UCSD-AML1 (cell line): Measurements from ENCODE around the gene LTF.

Source experiments
- DNase-seq: peaks from one replicate; lab custom pipeline; 2025; ENCODE audit not compliant: unreplicated experiment; lab: John Stamatoyannopoulos, UW

LTF gene

DNA sequence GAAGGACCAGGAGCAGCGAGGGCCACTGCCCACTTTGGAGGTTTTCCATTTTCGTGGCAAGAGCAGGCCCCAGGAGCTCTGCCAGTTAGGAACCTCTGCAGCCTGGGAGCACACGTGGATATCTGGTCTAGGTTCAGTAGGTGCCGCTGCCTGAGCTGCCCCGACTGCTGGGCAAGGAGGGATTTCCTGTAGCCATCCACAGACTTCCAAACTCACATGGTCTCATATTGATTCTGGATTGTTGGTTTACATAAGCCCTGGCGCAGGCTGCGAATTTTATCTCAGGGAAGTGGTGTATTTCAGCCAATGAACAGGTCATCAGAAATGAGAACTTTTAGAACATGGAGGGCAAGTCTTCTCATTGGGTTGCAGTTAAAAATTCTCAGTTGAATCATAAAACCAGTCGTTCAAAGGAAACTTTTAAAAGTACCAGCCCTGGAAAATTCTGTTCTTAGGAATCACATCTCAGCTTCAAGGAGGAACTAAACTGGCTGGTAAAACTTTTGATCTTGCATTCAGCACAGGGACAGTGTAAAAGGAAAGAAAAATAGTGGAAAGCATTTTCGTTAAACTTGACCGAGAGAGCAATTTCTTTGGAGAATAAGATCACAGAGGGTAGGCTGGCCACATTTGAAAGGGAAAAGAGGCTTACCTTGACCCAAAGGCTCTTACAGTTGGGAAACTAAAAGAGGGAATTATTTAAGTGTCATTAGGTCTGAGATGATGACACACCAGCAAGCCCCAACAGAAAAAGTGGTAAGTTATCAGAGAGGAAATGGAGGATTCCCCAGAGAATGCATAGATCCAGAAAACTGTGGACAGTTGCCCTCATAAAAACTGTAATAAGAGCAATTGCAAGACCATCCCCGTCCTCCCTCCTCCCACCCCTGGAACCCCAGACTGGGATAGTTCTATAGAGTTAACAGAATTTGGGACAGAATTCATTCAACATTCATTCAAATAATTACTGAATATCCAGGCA lies 26.7 kb upstream of the LTF start:
- no peak for DNase-seq

DNA sequence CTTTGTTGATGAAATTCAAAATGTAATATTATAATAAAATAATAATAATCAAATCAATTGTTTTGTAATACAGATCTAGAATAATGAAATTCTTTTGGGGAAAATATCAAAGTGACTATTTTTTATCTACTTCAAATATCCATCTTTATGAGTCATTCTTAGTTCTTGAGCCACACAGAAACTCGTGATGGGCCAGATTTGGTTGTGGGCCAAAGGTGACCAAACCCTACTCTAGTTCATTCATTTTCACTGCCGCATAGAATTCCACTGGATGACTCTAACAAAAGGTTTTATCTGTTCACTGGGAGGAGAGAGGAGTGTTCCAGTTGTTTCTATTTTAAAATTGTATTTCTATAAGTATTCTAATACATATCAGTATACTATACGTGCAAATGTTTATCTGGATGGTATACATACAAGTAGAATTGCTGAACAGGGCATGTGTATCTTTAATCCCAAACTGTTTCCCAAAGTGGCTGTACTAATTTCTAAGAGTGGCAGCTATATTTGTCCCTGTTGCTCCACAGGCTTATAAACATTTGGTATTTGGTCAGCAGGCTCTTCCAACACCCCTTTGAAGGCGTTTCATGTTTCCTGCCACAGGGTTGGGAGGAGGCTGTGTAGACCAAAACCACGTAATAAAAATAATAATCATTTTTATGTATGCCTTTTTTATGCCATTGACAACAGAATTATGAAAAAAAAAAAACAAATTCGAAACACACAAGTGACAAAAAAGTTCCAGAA lies 25.8 kb upstream of the LTF start:
- DNase-seq, result no peak

DNA sequence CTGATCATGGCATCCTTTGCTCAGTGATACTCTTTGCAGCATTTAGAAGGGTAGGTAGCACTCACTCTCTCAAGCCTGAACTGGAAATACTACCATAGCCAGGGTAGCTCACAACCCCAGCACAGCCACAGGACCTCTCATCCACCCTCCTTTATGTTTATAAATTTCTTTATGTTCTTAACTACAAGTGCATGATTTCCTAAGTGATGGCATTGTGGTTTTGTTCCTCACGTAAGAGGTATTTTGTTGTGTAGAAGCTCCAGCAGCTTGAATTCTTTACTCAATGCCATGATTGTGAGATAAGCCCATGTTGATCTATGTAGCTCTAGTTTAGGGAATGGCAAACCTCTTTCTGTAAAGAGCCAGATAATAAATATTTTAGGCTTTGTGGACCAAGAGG lies 25.2 kb upstream of the LTF start:
- DNase-seq, result no peak

DNA sequence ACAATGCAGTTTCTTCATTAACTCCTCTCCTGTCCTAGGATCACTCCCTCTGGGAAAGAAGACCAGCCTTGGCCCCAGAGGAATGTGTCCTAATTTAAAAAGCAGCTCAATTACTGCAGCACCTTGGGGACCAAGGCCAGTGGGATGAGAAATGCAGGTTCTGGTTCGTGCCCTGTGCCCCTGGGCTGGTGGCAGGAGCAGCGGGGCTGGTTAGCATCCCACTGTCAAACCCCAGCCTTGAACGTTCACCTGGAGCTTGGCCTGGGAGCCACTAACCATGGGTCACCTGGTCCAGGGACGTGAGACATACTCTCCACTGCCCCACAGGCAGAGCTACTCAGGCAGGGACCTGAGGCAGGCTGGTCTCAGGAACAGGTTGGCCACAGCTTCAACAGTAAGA lies 24.7 kb upstream of the LTF start:
- no peak for DNase-seq

DNA sequence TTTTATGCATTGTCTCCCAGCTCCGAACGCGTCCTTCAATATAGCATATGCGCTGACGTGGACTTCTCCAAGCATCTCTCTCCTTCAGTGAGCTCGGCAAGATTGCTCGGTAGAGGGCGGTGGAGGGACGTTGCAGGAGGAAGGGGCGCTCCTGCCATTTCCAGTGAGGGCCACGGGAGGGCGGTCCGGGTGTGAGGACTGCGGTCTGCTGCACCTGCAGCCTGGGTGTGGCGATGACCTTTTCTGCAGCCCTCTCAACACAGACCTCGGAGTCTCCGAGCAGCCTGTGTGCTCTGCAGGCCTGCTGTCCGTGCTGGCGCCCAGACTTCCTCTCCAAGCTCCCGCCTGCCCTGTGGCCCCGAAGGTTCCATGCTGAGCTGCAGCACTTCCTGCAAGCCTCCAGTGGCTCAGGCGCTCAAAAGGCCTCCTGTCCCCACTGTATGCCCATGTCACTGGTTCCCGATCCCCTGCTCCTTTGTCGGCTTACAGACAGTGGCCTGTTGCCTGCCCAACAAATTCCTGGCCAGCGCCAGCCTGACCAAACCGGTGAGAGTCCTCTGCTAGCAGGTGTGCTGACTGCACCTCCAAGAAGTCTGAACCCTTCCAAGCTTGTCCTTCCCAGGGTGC lies 24.1 kb upstream of the LTF start:
- DNase-seq, result peak; percentile 89

DNA sequence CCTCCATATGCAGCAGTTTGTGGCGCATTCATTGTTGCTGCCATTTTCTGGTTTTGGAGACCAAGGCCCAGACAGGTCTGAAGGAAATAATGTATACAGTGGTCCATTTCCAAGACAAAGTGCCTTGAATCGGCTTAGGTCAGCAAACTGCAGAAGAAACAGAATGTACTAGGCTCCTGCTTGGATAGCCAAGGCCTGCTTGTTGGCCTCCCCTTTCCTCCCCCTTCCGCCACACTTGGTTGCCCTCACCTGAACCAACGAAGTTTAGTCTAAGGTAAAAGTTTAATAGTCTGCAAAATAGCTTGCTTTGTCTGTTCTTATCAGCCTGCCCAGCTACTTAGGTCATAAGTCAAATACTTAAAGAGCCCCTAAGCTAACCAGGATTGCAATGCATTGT lies 21.1 kb upstream of the LTF start:
- no peak for DNase-seq

DNA sequence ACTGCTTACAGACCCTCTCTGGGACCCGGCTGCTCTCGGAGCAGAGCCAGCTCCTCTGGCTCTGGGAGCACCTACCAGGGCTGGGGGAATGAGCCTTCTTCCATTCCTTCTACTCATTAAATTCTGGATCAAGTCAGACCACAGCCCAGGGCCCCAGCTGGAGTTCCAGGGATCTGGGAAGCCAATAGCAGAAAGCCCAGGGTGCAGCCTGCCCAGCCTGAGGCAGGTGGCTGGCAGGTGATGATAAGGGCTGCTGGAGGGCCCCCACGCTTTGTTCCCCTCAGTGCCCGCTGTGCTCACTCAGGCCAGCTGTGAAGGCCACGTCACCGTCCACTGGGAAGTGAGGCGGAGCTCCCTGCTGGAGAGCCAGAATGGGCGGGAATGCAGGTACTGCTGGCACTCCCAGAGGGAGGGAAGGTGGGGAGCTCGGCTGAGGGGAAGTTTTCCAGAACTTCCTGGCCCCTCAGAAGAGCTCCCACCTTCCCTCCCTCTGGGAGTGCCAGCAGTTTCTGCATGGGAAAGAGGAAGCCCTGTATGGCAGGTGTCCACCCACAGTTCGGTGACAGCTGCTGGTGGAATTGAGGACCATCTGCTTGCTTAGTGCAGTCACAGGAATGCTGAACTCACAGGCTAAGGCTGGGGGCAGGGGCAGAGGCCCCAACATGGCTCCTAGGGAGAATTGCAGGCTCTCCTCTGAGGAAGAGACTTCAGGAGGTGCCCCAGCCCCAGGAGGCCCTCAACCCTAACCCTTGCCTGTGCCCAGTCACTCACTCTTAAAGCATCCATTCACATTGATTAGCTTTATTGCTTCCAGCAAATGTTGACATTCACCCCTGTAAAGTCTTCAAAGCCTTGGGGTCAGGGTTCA lies 20.4 kb upstream of the LTF start:
- no peak for DNase-seq

DNA sequence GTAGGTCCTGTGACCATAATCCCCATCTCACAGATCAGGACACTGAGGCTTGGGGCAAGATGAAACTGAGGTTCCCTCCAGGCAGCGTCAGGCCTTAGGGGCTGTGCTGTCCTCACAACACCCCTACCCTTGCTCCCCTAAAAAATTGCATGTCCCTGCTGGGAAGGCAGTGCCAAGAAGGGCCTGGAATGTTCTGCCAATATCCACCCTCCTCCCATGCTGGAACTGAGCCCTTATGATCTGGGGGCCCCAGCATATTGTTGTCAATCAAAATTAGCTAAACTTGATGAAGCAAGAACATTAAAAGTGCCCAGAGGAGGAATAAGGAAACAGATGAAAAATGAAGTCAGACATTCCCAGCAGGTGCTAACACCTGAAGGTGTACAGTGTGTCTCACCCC lies 19.7 kb upstream of the LTF start:
- no peak for DNase-seq

DNA sequence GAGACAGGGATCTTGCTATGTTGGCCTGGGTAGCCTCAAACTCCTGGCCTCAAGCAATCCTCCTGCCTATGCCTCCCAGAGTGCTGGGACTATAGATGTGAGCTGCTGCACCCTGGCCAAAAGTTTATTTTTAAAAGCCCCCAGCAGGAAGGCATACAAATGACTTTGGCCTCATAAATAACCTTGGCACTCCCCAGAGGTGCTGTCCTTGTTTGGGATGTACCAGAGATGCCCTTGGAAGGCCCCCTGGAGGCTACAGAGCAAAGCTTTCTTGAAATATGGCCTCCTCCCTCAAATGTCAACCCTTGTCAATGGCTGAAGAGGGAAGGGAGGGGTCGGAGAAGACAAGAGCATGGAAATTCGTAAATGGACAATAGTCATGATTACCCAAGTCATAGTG lies 19.1 kb upstream of the LTF start:
- no peak for DNase-seq

DNA sequence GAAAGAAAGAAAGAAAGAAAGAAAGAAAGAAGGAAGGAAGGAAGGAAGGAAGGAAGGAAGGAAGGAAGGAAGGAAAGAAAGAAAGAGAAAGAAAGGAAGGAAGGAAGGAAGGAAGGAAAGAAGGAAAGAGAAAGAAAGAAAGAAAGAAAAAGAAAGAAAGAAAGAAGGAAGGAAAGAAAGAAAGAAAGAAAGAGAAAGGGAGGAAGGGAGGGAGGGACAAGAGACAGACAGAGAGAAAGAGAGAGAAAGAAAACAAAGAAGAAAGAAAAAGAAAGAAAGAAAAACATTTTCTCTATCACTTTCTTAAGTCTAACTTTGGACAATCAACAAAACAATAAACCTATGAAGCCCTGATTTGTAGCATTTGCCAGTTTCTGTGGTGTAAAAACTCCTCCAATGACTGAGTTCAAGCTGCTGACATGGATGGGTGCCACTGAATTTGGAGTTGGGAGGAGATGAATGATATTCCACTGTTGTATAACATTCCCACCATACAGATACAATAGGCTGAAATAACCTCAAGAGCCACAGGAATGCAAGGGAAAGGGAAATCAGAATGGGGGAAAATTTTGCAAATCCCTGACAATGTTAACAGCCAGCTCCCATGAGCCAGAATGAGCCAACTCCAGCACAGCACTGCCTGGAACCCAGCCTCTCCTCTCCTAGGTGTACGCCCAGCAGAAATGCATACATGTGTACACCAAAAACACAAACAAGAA lies 18.1 kb upstream of the LTF start:
- DNase-seq, result no peak

DNA sequence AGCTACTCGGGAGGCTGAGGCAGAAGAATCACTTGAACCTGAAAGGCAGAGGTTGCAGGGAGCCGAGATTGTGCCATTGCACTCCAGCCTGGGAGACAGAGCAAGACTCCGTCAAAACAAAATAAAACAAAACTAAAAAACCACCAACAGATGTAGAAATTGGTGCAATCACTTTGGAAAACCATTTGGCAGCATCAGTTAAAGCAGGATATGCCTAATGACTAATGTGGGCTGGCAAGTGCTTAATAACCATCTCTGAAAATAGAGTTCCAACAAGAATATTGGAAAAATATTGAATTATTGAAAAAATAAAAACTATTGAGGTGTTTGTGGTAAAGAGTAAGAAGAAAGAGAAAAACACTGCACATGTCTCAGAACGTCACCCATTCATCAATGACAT lies 16.9 kb upstream of the LTF start:
- no peak for DNase-seq

DNA sequence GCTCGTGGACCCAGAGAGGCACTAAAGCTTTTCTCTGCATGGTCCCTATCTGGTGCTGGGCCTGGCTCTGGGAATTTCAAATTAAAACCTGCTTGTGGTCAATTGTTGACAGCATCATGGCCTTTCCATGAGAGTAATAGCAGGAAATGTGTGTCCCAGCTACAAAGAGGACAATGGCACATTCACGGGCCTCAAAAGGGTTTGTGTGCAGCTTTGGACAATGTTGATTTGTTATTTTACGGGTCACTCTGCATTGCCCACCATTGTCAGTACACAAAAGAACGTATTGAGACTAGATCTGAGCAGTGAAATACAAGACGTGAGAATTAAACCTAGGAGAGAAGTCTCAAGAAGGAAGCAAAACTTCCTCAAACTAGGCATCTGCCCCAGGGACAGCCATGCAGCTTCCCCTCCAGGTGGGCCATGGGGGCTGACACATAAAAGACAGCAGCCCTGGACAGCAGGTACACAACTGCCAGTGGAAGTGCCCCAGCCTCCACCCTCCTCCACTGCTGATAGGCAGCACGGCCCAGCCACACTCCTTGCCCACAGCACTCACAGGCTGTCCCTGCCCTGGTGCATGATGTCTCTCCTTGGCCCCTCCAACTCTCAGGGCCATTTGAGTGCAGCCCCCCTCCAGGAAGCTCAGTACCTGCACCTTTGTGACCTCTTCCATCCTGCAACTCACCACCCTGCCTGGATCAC lies 15.9 kb upstream of the LTF start:
- no peak for DNase-seq

DNA sequence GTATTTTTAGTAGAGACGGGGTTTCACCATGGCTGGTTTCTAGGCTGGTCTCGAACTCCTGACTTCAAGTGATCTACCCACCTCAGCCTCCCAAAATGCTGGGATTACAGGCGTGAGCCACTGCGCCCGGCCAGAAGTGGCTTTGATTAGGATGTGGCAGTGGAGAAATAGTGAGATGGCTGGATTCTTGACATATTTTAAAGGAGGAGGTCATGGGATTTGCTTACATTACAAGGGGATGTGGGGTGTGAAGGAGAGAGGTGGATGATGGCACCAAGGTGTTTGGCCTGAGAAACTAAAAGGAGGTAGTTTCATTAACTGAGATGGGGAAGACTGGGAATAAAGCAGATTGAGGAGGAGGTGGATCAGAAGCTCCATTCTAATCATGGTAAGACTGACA lies 15.0 kb upstream of the LTF start:
- DNase-seq, result no peak

DNA sequence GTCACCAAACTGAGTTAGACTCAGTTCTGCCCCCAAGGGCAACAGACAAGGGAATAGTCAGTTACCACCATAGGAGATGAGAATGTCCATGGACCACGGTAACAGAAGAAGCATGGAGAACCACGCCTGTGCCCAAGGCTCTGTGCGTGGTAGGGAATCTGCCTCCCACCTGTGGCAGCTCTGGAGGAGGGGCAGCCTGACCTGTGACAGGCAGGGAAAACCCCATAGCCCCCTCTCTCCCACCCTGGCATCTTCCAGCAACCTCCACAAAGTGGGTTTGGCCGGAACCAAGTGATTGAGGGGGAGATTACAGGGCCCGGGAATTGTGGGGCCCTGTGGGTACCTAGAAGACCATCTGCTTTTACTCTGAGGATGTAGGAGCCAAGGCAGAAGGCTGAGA lies 14.3 kb upstream of the LTF start:
- no peak for DNase-seq

DNA sequence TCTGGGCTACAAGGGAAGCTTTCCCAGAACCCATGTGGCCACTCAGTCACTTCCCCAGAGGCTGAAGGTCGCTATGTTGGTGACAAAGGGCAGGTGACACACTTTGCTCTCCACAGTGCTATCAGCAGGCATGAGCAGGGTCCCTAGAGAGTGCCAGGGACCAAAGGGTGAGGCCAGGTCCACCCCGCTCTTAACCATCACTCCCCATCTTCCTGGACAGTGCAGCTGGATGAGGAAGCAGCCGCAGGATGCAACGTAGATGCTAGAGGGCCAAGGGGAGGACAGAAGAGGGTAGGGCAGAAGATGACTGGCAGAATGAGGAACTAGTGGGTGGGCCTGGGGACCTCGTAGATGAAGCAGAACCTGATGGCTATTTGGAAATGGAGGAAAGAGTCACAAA lies 13.6 kb upstream of the LTF start:
- peak; percentile 33 for DNase-seq

DNA sequence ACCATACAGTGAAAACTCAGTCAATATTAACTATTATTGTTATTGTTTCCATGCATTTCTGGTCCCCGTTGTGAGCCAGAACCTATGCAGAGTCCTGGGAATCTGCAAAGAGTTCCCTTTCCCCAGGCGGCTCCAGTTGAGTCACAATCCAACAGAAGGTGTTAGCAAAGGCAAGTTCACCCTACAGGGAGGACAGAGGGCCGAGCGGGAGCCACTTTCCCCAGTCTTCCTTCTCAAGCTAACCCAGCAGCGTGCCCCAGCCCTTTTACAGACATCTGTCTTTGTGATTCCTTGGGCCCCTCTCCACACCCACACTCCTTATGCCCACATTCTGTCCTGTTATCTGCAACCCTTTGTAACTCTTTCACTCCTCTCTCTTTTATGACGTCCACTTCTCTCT lies 13.1 kb upstream of the LTF start:
- DNase-seq, result no peak

DNA sequence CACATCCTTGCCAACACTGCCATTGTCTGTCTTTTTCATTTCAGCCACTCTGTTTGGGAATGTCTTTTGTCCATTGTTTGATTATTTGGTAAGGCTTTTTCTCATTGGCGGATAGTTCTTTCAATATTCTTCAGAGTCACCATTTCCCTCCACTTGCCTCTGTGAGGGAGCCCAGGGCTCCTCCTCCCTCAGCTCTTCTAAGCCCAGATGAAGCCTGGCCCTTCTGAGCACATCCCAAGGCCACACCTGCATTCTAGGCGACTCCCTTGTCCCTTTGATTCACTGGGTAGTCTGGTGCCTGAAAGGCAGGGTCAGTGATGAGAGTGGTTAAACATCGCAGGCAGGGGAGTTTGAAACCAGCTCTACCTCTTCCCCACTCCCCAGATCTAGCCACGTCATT lies 12.4 kb upstream of the LTF start:
- DNase-seq, result no peak

DNA sequence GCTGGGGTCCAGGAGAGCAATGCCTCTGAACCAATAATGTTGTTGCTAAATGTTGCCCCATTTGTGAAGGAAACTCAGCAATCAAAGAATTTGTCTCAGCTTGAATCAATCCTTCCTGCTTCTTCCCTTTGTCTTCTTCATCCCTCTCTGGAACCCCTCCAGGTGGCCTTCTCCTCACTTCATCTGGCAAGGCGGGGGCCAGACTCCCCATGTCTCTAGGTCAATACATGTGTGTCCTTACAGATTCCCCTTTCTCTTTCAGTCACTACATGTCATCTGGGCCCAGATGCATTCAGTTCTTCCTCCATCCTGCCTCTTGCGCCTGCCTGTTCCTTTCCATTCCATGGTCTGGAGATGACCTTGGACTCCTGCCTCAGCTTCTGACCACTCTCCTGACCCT lies 8.0 kb upstream of the LTF start:
- no peak for DNase-seq

DNA sequence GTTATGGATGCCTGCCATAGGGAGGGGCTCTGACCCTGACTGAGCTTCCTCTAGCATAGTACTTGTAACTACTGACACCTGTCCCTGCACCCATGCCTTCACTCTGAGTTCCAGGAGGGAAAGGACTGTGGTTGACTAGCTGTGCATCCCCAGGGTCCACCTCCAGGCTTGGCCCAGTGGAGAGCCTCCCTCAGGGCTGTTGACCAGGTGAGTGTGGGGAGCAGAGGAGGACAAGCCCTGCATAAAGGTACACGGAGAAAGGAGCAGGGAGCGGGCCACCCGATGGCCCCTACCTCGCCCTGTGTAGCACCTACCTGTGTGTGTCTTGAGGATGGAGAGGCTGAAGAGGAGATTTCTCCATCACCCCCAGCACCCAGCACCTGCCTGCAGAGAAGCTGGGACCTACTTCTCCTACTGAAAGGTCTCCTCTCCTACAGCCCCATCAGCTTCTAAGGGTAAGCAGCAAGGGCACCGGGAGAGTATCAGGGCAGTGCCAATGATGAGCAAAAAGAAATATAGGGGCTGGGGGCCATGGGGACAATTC lies 6.7 kb upstream of the LTF start:
- DNase-seq, result no peak
